ENCODE data around the gene DLG5.

Gene DLG5

DNA sequence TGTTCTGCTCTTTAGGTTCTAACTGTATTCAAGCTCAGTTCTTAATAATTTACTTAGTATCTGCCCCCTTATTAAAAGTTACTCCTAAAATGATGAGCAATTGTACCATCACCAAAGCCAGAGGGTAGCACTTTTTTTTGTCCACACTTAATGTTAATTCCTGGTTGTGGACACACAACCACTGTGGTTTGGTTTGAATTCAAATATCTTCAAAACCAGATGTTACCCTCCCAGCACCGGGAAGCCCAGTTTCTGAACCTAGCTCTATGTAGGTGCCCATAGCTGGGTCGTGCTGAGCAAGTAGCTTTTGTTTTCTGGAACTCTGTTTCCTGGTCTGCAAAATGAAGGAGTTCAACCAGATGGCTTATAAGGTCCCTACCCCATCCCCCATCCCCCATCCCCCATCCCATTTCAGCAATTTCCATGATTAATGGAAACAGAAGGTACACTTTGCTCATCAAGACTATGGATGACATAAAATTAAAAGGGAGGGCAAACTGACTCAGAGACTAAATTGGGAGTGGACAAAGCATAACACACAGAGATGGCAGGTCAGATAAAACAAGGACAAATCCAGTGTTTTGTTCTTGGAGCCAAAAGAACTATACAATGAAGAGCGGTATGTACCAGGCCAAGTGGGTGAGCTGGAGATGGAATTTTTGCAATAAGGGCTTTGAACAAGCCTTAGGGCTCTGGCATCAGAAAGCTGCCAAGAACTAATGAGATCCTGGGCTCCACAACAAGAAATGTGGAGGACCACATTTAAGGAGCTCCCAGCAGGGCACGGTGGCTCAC, 56.7 kb downstream of the DLG5 start:
- no peaks in the 10 kb centered on the region for H3K27me3 ChIP-seq (replicated peaks; ENCODE audit: control insufficient read depth, insufficient read depth, low read length)
- TF ChIP-seq CTCF (IDR thresholded peaks at IDR 0.05; ENCODE audit: insufficient read depth, low read length, poor library complexity, severe bottlenecking), result no peak
- H3K4me3 ChIP-seq (replicated peaks; ENCODE audit: low read depth, low read length), result no peak overlapping the region
- no peak for DNase-seq (ENCODE audit: extremely low read depth, insufficient read length)
- peaks cover 5% of the 10 kb centered on the region for H3K36me3 ChIP-seq (ENCODE audit: control insufficient read depth, insufficient read depth, low read length)

- no peak overlapping the region for H3K4me3 ChIP-seq (replicated peaks; ENCODE audit: low read depth, low read length)
- no peak for DNase-seq (ENCODE audit: extremely low read depth, insufficient read length)
- no peak for TF ChIP-seq CTCF (IDR thresholded peaks at IDR 0.05; ENCODE audit: insufficient read depth, low read length, poor library complexity, severe bottlenecking)
- H3K27me3 ChIP-seq (replicated peaks; ENCODE audit: control insufficient read depth, insufficient read depth, low read length), result no peaks in the 10 kb centered on the region
- peaks cover 5% of the 10 kb centered on the region for H3K36me3 ChIP-seq (ENCODE audit: control insufficient read depth, insufficient read depth, low read length)
Observed at GRCh38 chr10:77868523-77868922, 58.0 kb downstream of the DLG5 start.

DNA sequence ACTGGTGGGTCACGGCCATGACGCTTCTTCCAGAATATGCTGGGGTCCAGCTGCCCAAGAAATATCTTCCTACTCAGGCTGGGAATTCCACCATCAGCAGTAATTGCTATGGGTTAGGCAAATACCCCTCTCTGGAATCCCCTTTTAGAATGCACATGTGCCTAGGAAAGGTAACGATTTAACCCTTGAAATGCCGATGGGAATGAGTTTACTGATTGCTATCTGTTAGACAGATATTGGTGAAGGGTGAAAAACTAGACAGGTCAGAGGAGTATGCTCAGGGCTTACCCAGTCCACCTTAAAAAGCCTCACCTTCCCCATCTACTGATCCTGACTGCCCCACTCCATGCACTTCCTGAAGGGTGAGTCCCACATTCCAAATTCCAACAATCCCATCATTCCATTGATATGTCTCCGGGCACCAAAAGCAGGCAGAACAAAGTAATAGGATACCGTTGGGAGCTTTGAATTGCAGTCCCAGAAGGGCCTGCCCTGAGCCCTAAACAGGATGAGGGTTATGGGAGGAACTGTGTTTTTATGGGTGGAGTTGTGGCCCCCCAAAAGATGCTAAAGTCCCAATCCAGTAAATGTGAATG, 59.3 kb downstream of the DLG5 start:
- no peak for TF ChIP-seq CTCF (IDR thresholded peaks at IDR 0.05; ENCODE audit: insufficient read depth, low read length, poor library complexity, severe bottlenecking)
- H3K4me3 ChIP-seq (replicated peaks; ENCODE audit: low read depth, low read length), result no peak overlapping the region
- peaks cover 5% of the 10 kb centered on the region for H3K36me3 ChIP-seq (ENCODE audit: control insufficient read depth, insufficient read depth, low read length)
- no peak for DNase-seq (ENCODE audit: extremely low read depth, insufficient read length)
- H3K27me3 ChIP-seq (replicated peaks; ENCODE audit: control insufficient read depth, insufficient read depth, low read length), result no peaks in the 10 kb centered on the region

GRCh38 chr10:77866598-77866997, 60.0 kb downstream of the DLG5 start:
- no peak for TF ChIP-seq CTCF (IDR thresholded peaks at IDR 0.05; ENCODE audit: insufficient read depth, low read length, poor library complexity, severe bottlenecking)
- no peaks in the 10 kb centered on the region for H3K27me3 ChIP-seq (replicated peaks; ENCODE audit: control insufficient read depth, insufficient read depth, low read length)
- DNase-seq (ENCODE audit: extremely low read depth, insufficient read length), result no peak
- H3K36me3 ChIP-seq (ENCODE audit: control insufficient read depth, insufficient read depth, low read length), result peaks cover 5% of the 10 kb centered on the region
- H3K4me3 ChIP-seq (replicated peaks; ENCODE audit: low read depth, low read length), result no peak overlapping the region

DNA sequence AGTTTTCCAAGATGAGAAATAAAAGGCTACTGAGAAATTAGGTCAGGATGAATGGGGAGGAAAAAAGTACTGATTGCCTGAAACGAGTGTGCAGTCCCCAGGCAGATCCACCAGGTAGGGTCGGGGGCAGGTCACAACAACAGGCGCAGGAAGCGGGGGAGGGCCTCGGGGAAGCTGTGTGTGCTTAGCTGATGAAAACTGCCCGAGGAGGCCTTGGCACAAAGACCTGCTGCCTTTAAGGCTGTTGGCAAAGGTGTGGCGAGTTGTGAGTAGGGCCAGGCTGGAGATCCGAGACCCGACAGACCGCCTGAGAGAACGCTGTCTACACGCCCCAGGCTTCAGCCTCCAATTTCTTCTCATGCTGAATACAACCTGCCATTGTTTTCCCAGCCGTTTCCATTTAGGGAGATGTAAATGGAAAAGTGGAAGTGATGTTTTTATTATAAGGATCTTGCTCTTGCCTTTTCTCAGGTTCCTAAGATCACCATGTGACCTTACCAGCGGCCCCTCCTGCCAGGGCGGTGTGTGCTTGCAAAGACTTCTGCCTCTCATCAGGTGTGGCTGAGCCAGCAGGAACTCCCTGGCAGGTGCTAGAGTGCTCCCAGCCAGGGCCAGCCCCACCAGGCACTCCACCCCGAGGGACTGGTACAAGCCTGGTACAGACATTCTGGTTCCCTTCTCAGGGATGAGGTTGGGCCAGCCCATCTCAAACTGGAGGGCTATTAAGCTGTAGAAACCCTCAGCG, 60.8 kb downstream of the DLG5 start:
- Histone ChIP-seq H3K36me3 (ENCODE audit: control insufficient read depth, insufficient read depth, low read length) (peaks cover 5% of the 10 kb centered on the region), H3K4me3 (replicated peaks; ENCODE audit: low read depth, low read length) (no peak overlapping the region), H3K27me3 (replicated peaks; ENCODE audit: control insufficient read depth, insufficient read depth, low read length) (no peaks in the 10 kb centered on the region)
- DNase-seq (ENCODE audit: extremely low read depth, insufficient read length), result no peak
- no peak for TF ChIP-seq CTCF (IDR thresholded peaks at IDR 0.05; ENCODE audit: insufficient read depth, low read length, poor library complexity, severe bottlenecking)

All from GM06990 (cell line).